ENCODE results near the gene TXNL4B. TPM values are rescaled to one million over a fixed set of nuclear protein-coding genes. Genes with fewer than 3 reads are reported as not detected.
A peak's percentile ranks its signal among the peaks of the same experiment; 100 is the strongest.

Gene TXNL4B
- total RNA-seq, 1 donor from 2014 or later, result 7.1 TPM

DNA sequence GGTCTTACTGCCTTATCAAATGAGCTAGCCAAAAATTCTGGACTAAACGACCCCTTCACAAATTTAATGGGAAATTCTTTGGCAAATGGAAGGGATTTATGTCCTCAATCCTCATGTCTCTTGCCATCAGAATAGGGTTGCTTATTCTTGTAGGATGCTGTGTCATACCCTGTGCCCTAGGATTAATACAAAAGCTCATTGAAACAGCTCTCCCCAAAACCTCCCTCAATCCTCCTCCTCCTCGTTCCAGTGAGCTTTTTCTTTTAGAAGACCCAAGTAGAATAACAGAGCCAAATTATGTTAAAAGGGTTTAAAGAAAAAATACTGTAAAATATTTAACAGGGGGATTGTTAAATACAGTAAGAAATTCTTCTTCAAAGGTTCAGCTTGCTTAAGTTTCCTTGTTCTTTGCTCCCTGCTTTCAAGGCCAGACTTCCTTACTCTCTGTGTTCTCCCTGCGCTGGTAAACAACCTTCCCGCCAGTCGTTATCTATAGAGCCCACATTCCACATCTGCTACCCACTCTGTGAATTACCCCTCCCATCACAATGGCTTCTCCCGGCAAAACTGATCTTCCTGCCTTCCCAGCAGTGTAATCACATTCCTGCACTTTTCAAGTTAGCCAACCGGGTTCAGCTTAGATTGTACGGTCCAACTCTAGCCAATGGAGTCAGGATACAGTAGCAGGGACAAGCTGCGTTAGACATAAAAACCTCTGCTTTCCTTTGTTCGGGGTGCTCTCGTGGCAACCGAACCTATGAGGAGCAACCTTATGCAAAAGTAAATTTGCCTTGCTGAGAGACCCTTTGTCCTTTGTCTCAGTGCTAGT, 20.7 kb downstream of the TXNL4B start:
- no peak for DNase-seq (ENCODE audit: low spot score)
- no peak overlapping the region for H3K27ac Mint-ChIP-seq (ENCODE audit: unreplicated experiment)

DNA sequence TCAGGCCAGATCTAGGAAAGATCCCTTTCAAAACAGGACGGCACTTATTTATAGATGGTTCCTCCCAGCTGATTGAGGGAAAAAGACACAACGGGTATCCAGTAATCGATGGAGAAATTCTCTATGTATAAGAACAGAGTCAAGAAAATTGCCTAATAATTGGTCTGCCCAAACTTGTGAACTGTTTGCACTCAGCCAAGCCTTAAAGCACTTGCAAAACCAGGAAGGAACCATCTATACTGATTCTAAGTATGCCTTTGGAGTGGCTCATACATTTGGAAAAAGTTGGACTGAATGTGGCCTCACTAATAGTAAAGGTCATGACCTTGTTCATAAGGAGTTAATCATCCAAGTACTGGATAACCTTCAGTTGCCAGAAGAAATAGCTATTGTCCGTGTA, 24.5 kb downstream of the TXNL4B start:
- no peak overlapping the region for H3K27ac Mint-ChIP-seq (ENCODE audit: unreplicated experiment)

More for the DNA sequence above, 20.7 kb downstream of the TXNL4B start:
- no peaks in the 10 kb centered on the region for H3K27me3 Mint-ChIP-seq (ENCODE audit: low read depth)
- no peaks in the 10 kb centered on the region for H3K36me3 Mint-ChIP-seq (ENCODE audit: low read depth)
- no peak overlapping the region for H3K4me3 Mint-ChIP-seq (ENCODE audit: unreplicated experiment)
- H3K9me3 Mint-ChIP-seq (ENCODE audit: low read depth), result no peaks in the 10 kb centered on the region
- TF ChIP-seq, protein P1, sequence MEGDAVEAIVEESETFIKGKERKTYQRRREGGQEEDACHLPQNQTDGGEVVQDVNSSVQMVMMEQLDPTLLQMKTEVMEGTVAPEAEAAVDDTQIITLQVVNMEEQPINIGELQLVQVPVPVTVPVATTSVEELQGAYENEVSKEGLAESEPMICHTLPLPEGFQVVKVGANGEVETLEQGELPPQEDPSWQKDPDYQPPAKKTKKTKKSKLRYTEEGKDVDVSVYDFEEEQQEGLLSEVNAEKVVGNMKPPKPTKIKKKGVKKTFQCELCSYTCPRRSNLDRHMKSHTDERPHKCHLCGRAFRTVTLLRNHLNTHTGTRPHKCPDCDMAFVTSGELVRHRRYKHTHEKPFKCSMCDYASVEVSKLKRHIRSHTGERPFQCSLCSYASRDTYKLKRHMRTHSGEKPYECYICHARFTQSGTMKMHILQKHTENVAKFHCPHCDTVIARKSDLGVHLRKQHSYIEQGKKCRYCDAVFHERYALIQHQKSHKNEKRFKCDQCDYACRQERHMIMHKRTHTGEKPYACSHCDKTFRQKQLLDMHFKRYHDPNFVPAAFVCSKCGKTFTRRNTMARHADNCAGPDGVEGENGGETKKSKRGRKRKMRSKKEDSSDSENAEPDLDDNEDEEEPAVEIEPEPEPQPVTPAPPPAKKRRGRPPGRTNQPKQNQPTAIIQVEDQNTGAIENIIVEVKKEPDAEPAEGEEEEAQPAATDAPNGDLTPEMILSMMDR (IDR thresholded peaks at IDR 0.05), result no peak
- peaks cover 4% of the 10 kb centered on the region for H3K4me1 Mint-ChIP-seq (ENCODE audit: low read depth)

DNA sequence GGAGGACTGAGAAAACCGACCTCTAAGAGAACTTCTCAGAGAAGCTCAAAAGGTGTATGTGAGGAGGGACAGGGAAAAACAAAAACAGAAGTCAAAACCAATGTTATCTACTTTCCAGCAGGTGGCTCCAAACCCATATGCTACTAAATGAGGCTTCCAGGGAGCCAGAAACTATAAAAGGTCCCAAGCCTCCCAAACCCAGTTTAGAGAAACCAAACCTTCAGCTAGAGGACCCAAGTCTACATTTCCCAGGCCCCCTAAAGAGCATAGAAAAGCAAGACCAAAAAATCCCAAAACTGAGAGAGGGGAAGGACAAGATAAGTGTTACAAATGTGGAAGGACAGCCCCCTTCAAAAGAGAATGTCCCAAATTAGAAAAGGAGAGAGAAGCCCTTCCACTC, 26.7 kb downstream of the TXNL4B start:
- Mint-ChIP-seq H3K36me3 (ENCODE audit: low read depth) (peaks cover 4% of the 10 kb centered on the region), H3K4me3 (ENCODE audit: unreplicated experiment) (no peak overlapping the region), H3K27me3 (ENCODE audit: low read depth) (peaks cover 1% of the 10 kb centered on the region), H3K27ac (ENCODE audit: unreplicated experiment) (no peak overlapping the region), H3K9me3 (ENCODE audit: low read depth) (no peaks in the 10 kb centered on the region), H3K4me1 (ENCODE audit: low read depth) (no peaks in the 10 kb centered on the region)
- no peak for DNase-seq (ENCODE audit: low spot score)
- TF ChIP-seq, protein P1 (IDR thresholded peaks at IDR 0.05), result peak; percentile 80

More for the DNA sequence above, 24.5 kb downstream of the TXNL4B start:
- H3K4me1 Mint-ChIP-seq (ENCODE audit: low read depth), result peaks cover 3% of the 10 kb centered on the region
- no peak overlapping the region for H3K4me3 Mint-ChIP-seq (ENCODE audit: unreplicated experiment)
- H3K27me3 Mint-ChIP-seq (ENCODE audit: low read depth), result peaks cover 1% of the 10 kb centered on the region
- no peaks in the 10 kb centered on the region for H3K9me3 Mint-ChIP-seq (ENCODE audit: low read depth)
- TF ChIP-seq, protein P1 (IDR thresholded peaks at IDR 0.05), result no peak
- peaks cover 4% of the 10 kb centered on the region for H3K36me3 Mint-ChIP-seq (ENCODE audit: low read depth)
- no peak for DNase-seq (ENCODE audit: low spot score)

DNA sequence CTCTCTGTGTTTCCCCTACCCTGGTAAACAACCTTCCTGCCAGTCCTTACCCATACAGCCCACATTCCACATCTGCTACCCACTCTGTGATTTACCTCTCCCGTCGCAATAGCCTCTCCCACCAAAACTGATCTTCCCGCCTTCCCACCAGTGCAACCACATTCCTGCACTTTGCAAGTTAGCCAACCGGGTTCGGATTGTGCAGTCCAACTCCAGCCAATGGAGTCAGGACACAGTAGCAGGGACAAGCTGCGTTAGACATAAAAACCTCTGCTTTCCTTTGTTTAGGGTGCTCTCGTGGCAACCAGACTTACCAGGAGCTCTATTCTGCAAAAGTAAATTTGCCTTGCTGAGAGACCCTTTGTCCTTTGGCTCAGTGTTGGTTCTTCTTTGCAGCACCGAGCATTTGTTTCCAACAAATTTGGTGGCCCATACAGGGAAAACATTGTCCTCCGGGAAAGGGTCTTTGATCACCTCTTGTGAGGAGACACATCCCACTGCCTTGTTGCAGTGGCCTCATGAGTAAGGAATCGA, 29.0 kb downstream of the TXNL4B start:
- no peak overlapping the region for H3K4me3 Mint-ChIP-seq (ENCODE audit: unreplicated experiment)
- H3K4me1 Mint-ChIP-seq (ENCODE audit: low read depth), result no peaks in the 10 kb centered on the region
- H3K9me3 Mint-ChIP-seq (ENCODE audit: low read depth), result no peaks in the 10 kb centered on the region
- no peak for DNase-seq (ENCODE audit: low spot score)
- TF ChIP-seq, protein P1 (IDR thresholded peaks at IDR 0.05), result no peak
- H3K36me3 Mint-ChIP-seq (ENCODE audit: low read depth), result peaks cover 4% of the 10 kb centered on the region
- H3K27me3 Mint-ChIP-seq (ENCODE audit: low read depth), result peaks cover 1% of the 10 kb centered on the region
- no peak overlapping the region for H3K27ac Mint-ChIP-seq (ENCODE audit: unreplicated experiment)

DNA sequence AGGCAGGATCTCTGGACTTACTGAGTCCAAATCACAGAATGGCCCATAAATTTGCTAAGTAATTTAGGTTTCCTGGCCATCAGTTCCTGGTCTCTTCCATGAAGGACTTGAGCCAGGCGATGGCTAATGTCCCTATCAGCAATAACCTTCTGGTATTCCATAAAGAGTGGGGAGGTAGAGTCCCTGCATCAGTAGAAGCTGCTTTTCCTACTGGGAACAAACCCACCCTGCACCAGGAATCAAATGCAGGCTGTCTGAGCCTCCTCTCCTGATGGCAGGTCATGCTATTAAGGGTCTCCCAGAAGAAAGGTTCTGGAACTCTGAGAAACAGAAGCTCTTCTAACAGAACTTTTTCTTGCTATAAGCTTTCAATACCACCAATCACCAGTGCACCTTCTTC, 31.9 kb downstream of the TXNL4B start:
- H3K9me3 Mint-ChIP-seq (ENCODE audit: low read depth), result no peaks in the 10 kb centered on the region
- TF ChIP-seq, protein P1 (IDR thresholded peaks at IDR 0.05), result no peak
- no peak for DNase-seq (ENCODE audit: low spot score)

More for the DNA sequence above, 31.9 kb downstream of the TXNL4B start:
- Mint-ChIP-seq H3K27ac (ENCODE audit: unreplicated experiment) (no peak overlapping the region), H3K27me3 (ENCODE audit: low read depth) (peaks cover 5% of the 10 kb centered on the region), H3K4me1 (ENCODE audit: low read depth) (no peaks in the 10 kb centered on the region), H3K36me3 (ENCODE audit: low read depth) (peaks cover 5% of the 10 kb centered on the region), H3K4me3 (ENCODE audit: unreplicated experiment) (no peak overlapping the region)
